Panc1 (cell line): ENCODE results near the gene FMN2. TPM values are rescaled to one million over a fixed set of nuclear protein-coding genes. Genes with fewer than 3 reads are reported as not detected.

Source experiments
- ATAC-seq: fragments of 200-7000 bp; cut with Tn5 transposase; 2 replicates; pipeline ENCODE4 v1.9.1; 2020; ENCODE audit warnings: mild to moderate bottlenecking, moderate library complexity
- BruUV-seq: library from RNA; stranded (reverse); fragments of 400-500 nt; replicated peaks from 2 replicates; lab custom pipeline; 2021; lab: Mats Ljungman, UMichigan
- CTCF ChIA-PET: fragments of 300-600 bp; sonication (Branson Sonifier 250); formaldehyde crosslinking; loops from one replicate; lab custom pipeline; 2022; ENCODE audit warnings: antibody characterized with exemption; lab: Charles Lee
- POLR2A ChIA-PET: fragments of 300-600 bp; sonication (Branson Sonifier 250); formaldehyde crosslinking; loops from one replicate; lab custom pipeline; 2022; ENCODE audit warnings: antibody characterized with exemption; lab: Charles Lee
- DNase-seq: peaks from one replicate; pipeline ENCODE4 v3.0.0-alpha.2; 2010; ENCODE audit warnings: low read depth, low spot score
- H3K27ac ChIP-seq: 2 replicates; pipeline ENCODE4 v1.5.1; 2011; ENCODE audit warnings: mild to moderate bottlenecking, low read length, inconsistent platforms
- H3K27me3 ChIP-seq: fragments of 200-500 bp; sonication (Bioruptor generic); 2 replicates; pipeline ENCODE4 v1.6.0; 2014; ENCODE audit warnings: low read length, inconsistent platforms; ENCODE audit not compliant: control insufficient read depth, insufficient read depth
- H3K36me3 ChIP-seq: fragments of 200-500 bp; sonication (Bioruptor generic); 2 replicates; pipeline ENCODE4 v1.5.1; 2014; ENCODE audit warnings: inconsistent platforms, mild to moderate bottlenecking, low read length, moderate library complexity; ENCODE audit not compliant: control insufficient read depth, insufficient read depth
- H3K4me1 ChIP-seq: 2 replicates; pipeline ENCODE4 v1.5.1; 2011; ENCODE audit warnings: inconsistent platforms, mild to moderate bottlenecking, low read length, moderate library complexity; ENCODE audit not compliant: control insufficient read depth, insufficient read depth
- H3K4me3 ChIP-seq, 2 experiments: 2 replicates each; pipeline ENCODE4 v1.5.1; 2011 to 2012; ENCODE audit warnings: low read depth in 2 of 2, low read length in 2 of 2, mild to moderate bottlenecking in 2 of 2, inconsistent platforms in 1 of 2, moderate library complexity in 1 of 2
- H3K9me3 ChIP-seq: fragments of 200-500 bp; sonication (Bioruptor generic); 2 replicates; pipeline ENCODE4 v1.5.1; 2014; ENCODE audit warnings: low read depth, mild to moderate bottlenecking, inconsistent platforms, low read length, moderate library complexity; ENCODE audit not compliant: control insufficient read depth, insufficient read depth
- POLR2AphosphoS5 ChIP-seq: IDR thresholded peaks from 2 replicates; pipeline ENCODE4 v1.6.1; 2012; ENCODE audit warnings: mild to moderate bottlenecking, low read depth, low read length, moderate library complexity
- SIN3A ChIP-seq: IDR thresholded peaks from 2 replicates; pipeline ENCODE4 v1.6.1; 2012; ENCODE audit warnings: low read depth, mild to moderate bottlenecking, low read length, moderate library complexity, borderline replicate concordance; ENCODE audit not compliant: insufficient read depth
- TCF7L2 ChIP-seq: IDR thresholded peaks from 2 replicates; pipeline ENCODE4 v1.6.1; 2011; ENCODE audit warnings: mild to moderate bottlenecking, low read depth, low read length, inconsistent platforms
- in situ Hi-C: cut with HindIII; loops from 2 replicates; pipeline ENCODE4 v1.10.0; 2016; ENCODE audit warnings: low sequenced_read_pairs, low pct_unique_long_range_greater_than_20kb
- intact Hi-C: fragments of 100-400 bp; cut with micrococcal nuclease; formaldehyde crosslinking; loops from one replicate; pipeline ENCODE4 v1.10.0; 2022; ENCODE audit not compliant: unreplicated experiment
- total RNA-seq: library from RNA; stranded (reverse); gene quantifications from one replicate; pipeline ENCODE4 v1.2.1, GENCODE V29; 2021; ENCODE audit not compliant: unreplicated experiment
- TF ChIP-seq, protein P1 (sequence below), 2 experiments: IDR thresholded peaks; 2 replicates each; pipeline ENCODE4 v1.6.1; 2011 to 2012; ENCODE audit warnings: low read depth in 2 of 2, control low read depth in 1 of 2, low read length in 1 of 2, mild to moderate bottlenecking in 1 of 2, moderate library complexity in 1 of 2; ENCODE audit not compliant: insufficient read depth in 1 of 2
- TF ChIP-seq, protein P2 (sequence below): fragments of 450-650 bp; IDR thresholded peaks from 2 replicates; pipeline ENCODE4 v1.5.1; 2017; ENCODE audit warnings: mild to moderate bottlenecking

The FMN2 gene
- total RNA-seq, 1 experiment from 2014 or later: 1.9 TPM

DNA sequence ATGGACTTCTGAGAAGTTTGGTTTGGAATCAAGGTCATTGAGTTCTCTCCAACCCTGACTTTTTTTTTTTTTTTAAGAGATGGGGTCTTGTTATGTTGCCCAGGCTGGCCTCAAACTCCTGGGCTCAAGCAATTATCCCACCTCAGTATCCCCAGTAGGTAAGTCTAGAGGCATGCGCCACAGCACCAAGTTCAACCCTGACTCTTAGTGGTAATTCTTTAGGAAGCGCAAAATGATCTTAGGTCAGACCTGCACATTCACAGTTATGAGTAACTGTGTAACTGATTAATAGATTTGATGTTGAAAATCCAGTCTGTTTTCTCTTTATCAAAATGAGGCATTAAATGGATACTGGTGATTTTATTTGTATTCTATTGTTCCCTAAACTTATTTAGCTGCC lies 424.4 kb downstream of the FMN2 start:
- CTCF ChIA-PET: no interaction called here

DNA sequence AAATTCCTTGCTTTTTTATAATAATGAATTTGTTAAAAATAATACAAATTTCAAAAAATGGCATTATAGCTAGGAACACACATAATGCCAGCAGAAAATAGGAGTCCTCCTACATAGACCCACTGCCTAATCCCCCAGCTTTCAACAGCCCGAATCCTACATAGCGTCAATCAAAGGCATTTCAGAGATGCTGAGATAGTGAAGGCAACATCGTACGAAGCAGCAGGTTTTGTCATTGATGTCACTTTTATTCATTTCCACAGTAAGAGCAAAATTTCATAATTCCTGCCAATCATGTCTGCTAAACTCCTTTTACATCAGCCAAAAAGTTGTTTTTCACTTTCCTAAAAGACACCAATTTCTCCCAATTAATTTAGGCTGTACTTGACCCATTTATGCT lies 426.2 kb downstream of the FMN2 start:
- H3K4me1 ChIP-seq: no peaks in the 10 kb centered on the region
- H3K9me3 ChIP-seq: no peaks in the 10 kb centered on the region
- ChIA-PET POLR2A (no interaction called here), CTCF (no interaction called here)
- DNase-seq (no peak), ATAC-seq (no peak)
- H3K4me3 ChIP-seq: no peak overlapping the region
- in situ Hi-C loops (no loop called here), intact Hi-C loops (no loop called here)
- H3K27me3 ChIP-seq: no peaks in the 10 kb centered on the region
- no peaks in the 10 kb centered on the region for H3K36me3 ChIP-seq
- TF ChIP-seq TCF7L2: no peak
- TF ChIP-seq, protein P1, sequence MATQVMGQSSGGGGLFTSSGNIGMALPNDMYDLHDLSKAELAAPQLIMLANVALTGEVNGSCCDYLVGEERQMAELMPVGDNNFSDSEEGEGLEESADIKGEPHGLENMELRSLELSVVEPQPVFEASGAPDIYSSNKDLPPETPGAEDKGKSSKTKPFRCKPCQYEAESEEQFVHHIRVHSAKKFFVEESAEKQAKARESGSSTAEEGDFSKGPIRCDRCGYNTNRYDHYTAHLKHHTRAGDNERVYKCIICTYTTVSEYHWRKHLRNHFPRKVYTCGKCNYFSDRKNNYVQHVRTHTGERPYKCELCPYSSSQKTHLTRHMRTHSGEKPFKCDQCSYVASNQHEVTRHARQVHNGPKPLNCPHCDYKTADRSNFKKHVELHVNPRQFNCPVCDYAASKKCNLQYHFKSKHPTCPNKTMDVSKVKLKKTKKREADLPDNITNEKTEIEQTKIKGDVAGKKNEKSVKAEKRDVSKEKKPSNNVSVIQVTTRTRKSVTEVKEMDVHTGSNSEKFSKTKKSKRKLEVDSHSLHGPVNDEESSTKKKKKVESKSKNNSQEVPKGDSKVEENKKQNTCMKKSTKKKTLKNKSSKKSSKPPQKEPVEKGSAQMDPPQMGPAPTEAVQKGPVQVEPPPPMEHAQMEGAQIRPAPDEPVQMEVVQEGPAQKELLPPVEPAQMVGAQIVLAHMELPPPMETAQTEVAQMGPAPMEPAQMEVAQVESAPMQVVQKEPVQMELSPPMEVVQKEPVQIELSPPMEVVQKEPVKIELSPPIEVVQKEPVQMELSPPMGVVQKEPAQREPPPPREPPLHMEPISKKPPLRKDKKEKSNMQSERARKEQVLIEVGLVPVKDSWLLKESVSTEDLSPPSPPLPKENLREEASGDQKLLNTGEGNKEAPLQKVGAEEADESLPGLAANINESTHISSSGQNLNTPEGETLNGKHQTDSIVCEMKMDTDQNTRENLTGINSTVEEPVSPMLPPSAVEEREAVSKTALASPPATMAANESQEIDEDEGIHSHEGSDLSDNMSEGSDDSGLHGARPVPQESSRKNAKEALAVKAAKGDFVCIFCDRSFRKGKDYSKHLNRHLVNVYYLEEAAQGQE (IDR thresholded peaks at IDR 0.05; ENCODE audit: insufficient read depth in 1 of 2, low read depth in 2 of 2, low read length in 1 of 2): no peak
- no peak for TF ChIP-seq POLR2AphosphoS5
- TF ChIP-seq, protein P2, sequence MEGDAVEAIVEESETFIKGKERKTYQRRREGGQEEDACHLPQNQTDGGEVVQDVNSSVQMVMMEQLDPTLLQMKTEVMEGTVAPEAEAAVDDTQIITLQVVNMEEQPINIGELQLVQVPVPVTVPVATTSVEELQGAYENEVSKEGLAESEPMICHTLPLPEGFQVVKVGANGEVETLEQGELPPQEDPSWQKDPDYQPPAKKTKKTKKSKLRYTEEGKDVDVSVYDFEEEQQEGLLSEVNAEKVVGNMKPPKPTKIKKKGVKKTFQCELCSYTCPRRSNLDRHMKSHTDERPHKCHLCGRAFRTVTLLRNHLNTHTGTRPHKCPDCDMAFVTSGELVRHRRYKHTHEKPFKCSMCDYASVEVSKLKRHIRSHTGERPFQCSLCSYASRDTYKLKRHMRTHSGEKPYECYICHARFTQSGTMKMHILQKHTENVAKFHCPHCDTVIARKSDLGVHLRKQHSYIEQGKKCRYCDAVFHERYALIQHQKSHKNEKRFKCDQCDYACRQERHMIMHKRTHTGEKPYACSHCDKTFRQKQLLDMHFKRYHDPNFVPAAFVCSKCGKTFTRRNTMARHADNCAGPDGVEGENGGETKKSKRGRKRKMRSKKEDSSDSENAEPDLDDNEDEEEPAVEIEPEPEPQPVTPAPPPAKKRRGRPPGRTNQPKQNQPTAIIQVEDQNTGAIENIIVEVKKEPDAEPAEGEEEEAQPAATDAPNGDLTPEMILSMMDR: no peak
- no TSS peak for BruUV-seq
- H3K27ac ChIP-seq: no peak overlapping the region

More for the DNA sequence above, 424.4 kb downstream of the FMN2 start:
- no peak for DNase-seq
- H3K36me3 ChIP-seq: no peaks in the 10 kb centered on the region
- H3K27ac ChIP-seq: no peak overlapping the region
- no peaks in the 10 kb centered on the region for H3K4me1 ChIP-seq
- no peak for TF ChIP-seq POLR2AphosphoS5
- TF ChIP-seq, protein P1 (IDR thresholded peaks at IDR 0.05; ENCODE audit: insufficient read depth in 1 of 2, low read depth in 2 of 2, low read length in 1 of 2): no peak
- TF ChIP-seq TCF7L2: no peak
- no peak for TF ChIP-seq SIN3A
- intact Hi-C loops (no loop called here), in situ Hi-C loops (no loop called here)
- no peak overlapping the region for H3K4me3 ChIP-seq
- no TSS peak for BruUV-seq
- H3K9me3 ChIP-seq: no peaks in the 10 kb centered on the region
- no peaks in the 10 kb centered on the region for H3K27me3 ChIP-seq
- ATAC-seq: no peak
- POLR2A ChIA-PET: no interaction called here
